B cell (primary cell): Measurements from ENCODE around the gene FSD1. TPM values are rescaled to one million over a fixed set of nuclear protein-coding genes. Genes with fewer than 3 reads are reported as not detected.

Source experiments
- ATAC-seq: fragments of 200-7000 bp; cut with Tn5 transposase; one replicate; pipeline ENCODE4 v1.10.0; 2021; ENCODE audit warnings: low read depth, mild to moderate bottlenecking, moderate number of reproducible peaks, moderate library complexity
- CTCF ChIA-PET: fragments of 350-600 bp; sonication (Branson Sonifier 250); formaldehyde crosslinking; loops from one replicate; lab custom pipeline; 2021; ENCODE audit warnings: antibody characterized with exemption, inconsistent platforms; lab: Charles Lee
- POLR2A ChIA-PET: fragments of 350-600 bp; sonication (Branson Sonifier 250); formaldehyde crosslinking; loops from one replicate; lab custom pipeline; 2021; ENCODE audit warnings: antibody characterized with exemption; lab: Charles Lee
- DNase-seq: peaks from one replicate; pipeline ENCODE4 v3.0.0; 2013
- H2AFZ ChIP-seq: 2 replicates; pipeline ENCODE4 v1.6.1; 2012; ENCODE audit warnings: mild to moderate bottlenecking, low read depth, low read length; ENCODE audit not compliant: insufficient read depth, poor library complexity, severe bottlenecking
- H3K27ac ChIP-seq, 2 donors: 1 replicate in 1 of 2; 2 replicates in 1 of 2; pipeline ENCODE4 v1.5.1; 2012 to 2013; ENCODE audit warnings: low read length in 2 of 2, mild to moderate bottlenecking in 2 of 2, moderate library complexity in 1 of 2
- H3K27me3 ChIP-seq, 4 experiments: fragments of 200-600 bp in 1 of 4; sonication (generic) in 1 of 4; replicated peaks in 1 of 4; 1 replicate in 2 of 4; 2 replicates in 2 of 4; pipeline versions ENCODE4 v1.6.1 to v1.7.0; 2013 to 2016; ENCODE audit warnings: low read length in 3 of 4, mild to moderate bottlenecking in 2 of 4, mixed read lengths in 1 of 4, moderate library complexity in 1 of 4; ENCODE audit not compliant: insufficient read depth in 4 of 4, control insufficient read depth in 3 of 4; ENCODE audit errors: control extremely low read depth in 1 of 4
- H3K36me3 ChIP-seq, 2 experiments: replicated peaks in 1 of 2; 1 replicate in 1 of 2; 2 replicates in 1 of 2; pipeline versions ENCODE4 v1.6.1 to v1.7.1; 2013; ENCODE audit warnings: low read length in 1 of 2; ENCODE audit not compliant: insufficient read depth in 2 of 2, control insufficient read depth in 1 of 2; ENCODE audit errors: control extremely low read depth in 1 of 2, extremely low read depth in 1 of 2
- H3K4me1 ChIP-seq, 2 donors: fragments of 200-600 bp in 1 of 2; sonication (generic) in 1 of 2; 1 replicate in 1 of 2; 2 replicates in 1 of 2; pipeline versions ENCODE4 v1.5.1 to v1.6.1; 2013 to 2017; ENCODE audit warnings: low read length in 2 of 2; ENCODE audit not compliant: control insufficient read depth in 2 of 2, insufficient read depth in 2 of 2
- H3K4me2 ChIP-seq: replicated peaks from 2 replicates; pipeline ENCODE3; 2012; ENCODE audit warnings: mild to moderate bottlenecking, low read depth, low read length; ENCODE audit not compliant: poor library complexity, severe bottlenecking
- H3K4me3 ChIP-seq, 5 experiments: fragments of 200-600 bp in 1 of 5; sonication (generic) in 1 of 5; 1 replicate in 3 of 5; 2 replicates in 2 of 5; pipeline versions ENCODE4 v1.5.1 to v1.7.0; 2011 to 2016; ENCODE audit warnings: low read length in 4 of 5, mild to moderate bottlenecking in 4 of 5, low read depth in 2 of 5, control low read depth in 1 of 5, moderate library complexity in 1 of 5; ENCODE audit not compliant: insufficient read depth in 1 of 5; ENCODE audit errors: control extremely low read depth in 1 of 5, extremely low read depth in 1 of 5
- H3K79me2 ChIP-seq: fragments of 200-600 bp; sonication (generic); one replicate; pipeline ENCODE4 v1.6.0; 2016; ENCODE audit warnings: low read length; ENCODE audit not compliant: control insufficient read depth, insufficient read depth
- H3K9ac ChIP-seq: fragments of 200-600 bp; sonication (generic); 2 replicates; pipeline ENCODE4 v1.6.1; 2017; ENCODE audit warnings: mild to moderate bottlenecking, low read length, moderate library complexity
- H3K9me3 ChIP-seq, 3 donors: one replicate each; pipeline versions ENCODE4 v1.6.1 to v1.7.1; 2013; ENCODE audit warnings: low read length in 2 of 3; ENCODE audit not compliant: control insufficient read depth in 2 of 3, insufficient read depth in 1 of 3; ENCODE audit errors: control extremely low read depth in 1 of 3
- H4K20me1 ChIP-seq: 2 replicates; pipeline ENCODE4 v1.6.0; 2012; ENCODE audit warnings: mild to moderate bottlenecking, low read length; ENCODE audit not compliant: insufficient read depth, control insufficient read depth, poor library complexity, severe bottlenecking
- H3K27ac Mint-ChIP-seq: one replicate; pipeline ENCODE4 v1.8.0; 2021; ENCODE audit warnings: mixed read lengths
- H3K27me3 Mint-ChIP-seq: one replicate; pipeline ENCODE4 v1.8.0; 2021; ENCODE audit warnings: mixed read lengths
- H3K4me1 Mint-ChIP-seq: one replicate; pipeline ENCODE4 v1.8.0; 2021; ENCODE audit warnings: mixed read lengths
- H3K4me3 Mint-ChIP-seq: one replicate; pipeline ENCODE4 v1.8.0; 2021; ENCODE audit warnings: mixed read lengths
- H3K9me3 Mint-ChIP-seq: one replicate; pipeline ENCODE4 v1.8.0; 2022; ENCODE audit warnings: mixed read lengths; ENCODE audit not compliant: insufficient read depth
- EZH2 ChIP-seq: IDR thresholded peaks from 2 replicates; pipeline ENCODE4 v1.6.1; 2012; ENCODE audit warnings: borderline replicate concordance, low read depth, mild to moderate bottlenecking, moderate library complexity, low read length; ENCODE audit not compliant: insufficient read depth, poor library complexity, severe bottlenecking
- WGBS: methylation state at CpG from one replicate; pipeline ENCODE4 v1.1.5; 2013; ENCODE audit warnings: missing lambda C conversion rate; ENCODE audit not compliant: insufficient coverage; 5-methylcytosine and 5-hydroxymethylcytosine counted together
- intact Hi-C: fragments of 100-400 bp; cut with micrococcal nuclease; formaldehyde crosslinking; loops from one replicate; pipeline ENCODE4 v1.10.0; 2022
- polyA plus RNA-seq: library from polyadenylated mRNA; depleted of rRNA; stranded (reverse); fragments of >200 nt; gene quantifications from 2 replicates; pipeline ENCODE4 v1.2.3, GENCODE V29; 2012
- total RNA-seq, 2 donors: library from RNA; stranded (reverse); fragments of 120-200 nt in 1 of 2; gene quantifications; 1 replicate in 1 of 2; 2 replicates in 1 of 2; pipeline versions ENCODE4 v1.2.3 to v1.2.4, GENCODE V29; 2013 to 2022
- TF ChIP-seq, protein P1 (sequence below): fragments of 200-600 bp; IDR thresholded peaks from one replicate; pipeline ENCODE4 v1.8.0; 2022; ENCODE audit warnings: antibody characterized with exemption, mild to moderate bottlenecking

The FSD1 gene
- total and polyA plus RNA-seq, 2 donors (not counting 1 experiment from before 2014, with no cell fraction given), result 2.7 to 2.8 TPM

DNA sequence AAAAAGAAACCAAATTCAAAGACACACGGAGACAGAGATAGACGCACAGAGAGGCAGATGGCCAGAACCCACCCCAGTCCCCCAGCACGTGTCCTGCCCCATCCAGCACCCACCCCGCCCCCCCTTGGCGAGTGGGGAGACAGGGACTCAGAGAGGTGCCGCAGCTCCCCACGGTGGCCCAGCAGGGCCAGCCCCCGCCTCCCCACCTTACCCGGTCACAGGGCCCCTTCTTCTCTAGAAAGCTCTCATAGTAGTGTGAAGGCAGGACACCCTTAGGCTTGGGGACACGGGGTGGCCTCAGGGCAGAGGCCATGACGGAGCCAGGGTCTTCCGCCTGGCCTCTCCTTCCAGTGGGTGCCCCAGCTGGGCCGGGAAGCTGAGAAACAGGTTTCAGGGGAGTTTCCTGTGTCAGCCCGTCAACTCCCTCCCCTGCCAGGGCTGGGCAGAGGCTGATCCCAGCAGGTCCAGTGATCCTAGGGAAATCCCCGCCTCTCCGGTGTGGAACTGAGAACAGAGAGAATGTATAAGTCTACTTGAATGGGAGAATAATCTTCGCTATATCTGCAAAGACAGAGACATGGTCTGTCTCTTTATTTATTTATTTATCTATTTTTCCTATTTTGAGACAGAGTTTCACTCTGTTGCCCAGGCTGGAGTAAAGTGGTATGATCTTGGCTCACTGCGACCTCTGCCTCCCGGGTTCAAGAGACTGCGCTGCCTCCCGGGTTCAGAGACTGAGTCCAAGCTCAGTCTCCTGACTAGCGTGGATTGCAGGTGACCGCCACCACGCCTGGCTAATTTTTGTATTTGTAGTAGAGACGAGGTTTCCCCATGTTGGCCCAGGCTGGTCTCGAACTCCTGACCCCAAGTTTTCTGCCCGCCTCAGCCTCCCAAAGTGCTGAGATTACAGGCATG lies 34.3 kb downstream of the FSD1 start, which contains the start of gene STAP2:
STAP2 (minus strand) TSS at position 387 of the 915 bp plus-strand sequence; CDS start at position 313, 74 bp downstream.
- DNase-seq (peak; percentile 39), ATAC-seq (no peak)
- Histone ChIP-seq H2AFZ (peak within 1 kb of the TSS; percentile 95), H3K36me3 (no peaks in the 10 kb centered on the region), H3K79me2 (no peaks in the 10 kb centered on the region), H4K20me1 (no peaks in the 10 kb centered on the region), H3K9ac (peak within 1 kb of the TSS; percentile 65), H3K4me1 (peaks cover 3 to 24% of the 10 kb centered on the region in 2 donors), H3K27me3 (no peaks in the 10 kb centered on the region), H3K4me3 (peak within 1 kb of the TSS in 4 of 5 experiments; percentile 37 to 70 (median 55)), H3K27ac (peak within 1 kb of the TSS in 1 of 2 donors; percentile 6), H3K9me3 (no peaks in the 10 kb centered on the region), H3K4me2 (peak within 1 kb of the TSS; percentile 90)
- no peaks in the 10 kb centered on the region for H3K9me3 Mint-ChIP-seq
- 77% methylated on average over 15 of the region's 27 CpGs for WGBS
- H3K27me3 Mint-ChIP-seq, result no peaks in the 10 kb centered on the region
- intact Hi-C loops, result no loop called here
- ChIA-PET CTCF (interaction anchor here (0.7 to 2.6 kb wide), 2 partner anchors 13 to 67 kb away, joined by 3 to 6 read pairs; no protein-coding TSS in a partner anchor), POLR2A (no interaction called here)
- H3K4me3 Mint-ChIP-seq, result peak within 1 kb of the TSS; percentile 88
- H3K27ac Mint-ChIP-seq, result peak within 1 kb of the TSS; percentile 75
- TF ChIP-seq, protein P1, sequence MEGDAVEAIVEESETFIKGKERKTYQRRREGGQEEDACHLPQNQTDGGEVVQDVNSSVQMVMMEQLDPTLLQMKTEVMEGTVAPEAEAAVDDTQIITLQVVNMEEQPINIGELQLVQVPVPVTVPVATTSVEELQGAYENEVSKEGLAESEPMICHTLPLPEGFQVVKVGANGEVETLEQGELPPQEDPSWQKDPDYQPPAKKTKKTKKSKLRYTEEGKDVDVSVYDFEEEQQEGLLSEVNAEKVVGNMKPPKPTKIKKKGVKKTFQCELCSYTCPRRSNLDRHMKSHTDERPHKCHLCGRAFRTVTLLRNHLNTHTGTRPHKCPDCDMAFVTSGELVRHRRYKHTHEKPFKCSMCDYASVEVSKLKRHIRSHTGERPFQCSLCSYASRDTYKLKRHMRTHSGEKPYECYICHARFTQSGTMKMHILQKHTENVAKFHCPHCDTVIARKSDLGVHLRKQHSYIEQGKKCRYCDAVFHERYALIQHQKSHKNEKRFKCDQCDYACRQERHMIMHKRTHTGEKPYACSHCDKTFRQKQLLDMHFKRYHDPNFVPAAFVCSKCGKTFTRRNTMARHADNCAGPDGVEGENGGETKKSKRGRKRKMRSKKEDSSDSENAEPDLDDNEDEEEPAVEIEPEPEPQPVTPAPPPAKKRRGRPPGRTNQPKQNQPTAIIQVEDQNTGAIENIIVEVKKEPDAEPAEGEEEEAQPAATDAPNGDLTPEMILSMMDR, result no peak
- no peak for TF ChIP-seq EZH2
- H3K4me1 Mint-ChIP-seq, result peaks cover 25% of the 10 kb centered on the region
